Uterus (tissue), 2 donors: Measurements from ENCODE around the gene ASTN2.

Experiments used
- POLR2A ChIP-seq, 2 donors: fragments of 450-650 bp; IDR thresholded peaks; one replicate each; pipeline ENCODE4 v1.6.1; 2016; ENCODE audit warnings: antibody characterized with exemption in 2 of 2, mild to moderate bottlenecking in 1 of 2, moderate library complexity in 1 of 2
- TF ChIP-seq, protein P1 (sequence below), 4 experiments: fragments of 200-600 bp in 2 of 4; fragments of 450-650 bp in 2 of 4; sonication (generic) in 2 of 4; IDR thresholded peaks; one replicate each; pipeline ENCODE4 v1.5.1; 2016 to 2019; ENCODE audit warnings: antibody characterized with exemption in 4 of 4, mild to moderate bottlenecking in 2 of 4, moderate library complexity in 1 of 4

DNA sequence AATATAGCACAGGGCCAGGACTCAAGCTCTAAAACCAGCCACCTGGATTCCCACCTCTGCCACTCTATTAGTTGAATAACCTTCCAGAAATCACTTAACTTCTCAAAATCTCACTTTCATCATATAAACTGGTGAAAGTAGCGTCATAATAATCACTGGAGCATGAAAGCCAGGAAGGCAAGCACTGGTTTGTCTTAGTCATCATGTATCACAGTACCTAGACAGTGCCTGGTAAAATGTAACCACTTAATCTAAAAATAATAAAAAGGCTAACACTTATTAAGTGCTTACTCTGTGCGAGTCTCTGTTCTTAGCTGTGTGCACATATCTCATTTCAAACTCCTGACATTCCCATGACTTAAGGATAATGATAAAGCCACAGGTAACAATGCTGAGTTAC, 109.4 kb downstream of the ASTN2 start:
- TF ChIP-seq, protein P1, sequence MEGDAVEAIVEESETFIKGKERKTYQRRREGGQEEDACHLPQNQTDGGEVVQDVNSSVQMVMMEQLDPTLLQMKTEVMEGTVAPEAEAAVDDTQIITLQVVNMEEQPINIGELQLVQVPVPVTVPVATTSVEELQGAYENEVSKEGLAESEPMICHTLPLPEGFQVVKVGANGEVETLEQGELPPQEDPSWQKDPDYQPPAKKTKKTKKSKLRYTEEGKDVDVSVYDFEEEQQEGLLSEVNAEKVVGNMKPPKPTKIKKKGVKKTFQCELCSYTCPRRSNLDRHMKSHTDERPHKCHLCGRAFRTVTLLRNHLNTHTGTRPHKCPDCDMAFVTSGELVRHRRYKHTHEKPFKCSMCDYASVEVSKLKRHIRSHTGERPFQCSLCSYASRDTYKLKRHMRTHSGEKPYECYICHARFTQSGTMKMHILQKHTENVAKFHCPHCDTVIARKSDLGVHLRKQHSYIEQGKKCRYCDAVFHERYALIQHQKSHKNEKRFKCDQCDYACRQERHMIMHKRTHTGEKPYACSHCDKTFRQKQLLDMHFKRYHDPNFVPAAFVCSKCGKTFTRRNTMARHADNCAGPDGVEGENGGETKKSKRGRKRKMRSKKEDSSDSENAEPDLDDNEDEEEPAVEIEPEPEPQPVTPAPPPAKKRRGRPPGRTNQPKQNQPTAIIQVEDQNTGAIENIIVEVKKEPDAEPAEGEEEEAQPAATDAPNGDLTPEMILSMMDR (IDR thresholded peaks at IDR 0.05): no peak
- TF ChIP-seq POLR2A (IDR thresholded peaks at IDR 0.05): no peak
